ENCODE data around the gene SERPING1.
"Not testable (repeated sequence)": the region's sequence is repeated elsewhere in the genome, so short reads cannot be mapped to it uniquely, and the experiment has no call there.

The SERPING1 gene

DNA sequence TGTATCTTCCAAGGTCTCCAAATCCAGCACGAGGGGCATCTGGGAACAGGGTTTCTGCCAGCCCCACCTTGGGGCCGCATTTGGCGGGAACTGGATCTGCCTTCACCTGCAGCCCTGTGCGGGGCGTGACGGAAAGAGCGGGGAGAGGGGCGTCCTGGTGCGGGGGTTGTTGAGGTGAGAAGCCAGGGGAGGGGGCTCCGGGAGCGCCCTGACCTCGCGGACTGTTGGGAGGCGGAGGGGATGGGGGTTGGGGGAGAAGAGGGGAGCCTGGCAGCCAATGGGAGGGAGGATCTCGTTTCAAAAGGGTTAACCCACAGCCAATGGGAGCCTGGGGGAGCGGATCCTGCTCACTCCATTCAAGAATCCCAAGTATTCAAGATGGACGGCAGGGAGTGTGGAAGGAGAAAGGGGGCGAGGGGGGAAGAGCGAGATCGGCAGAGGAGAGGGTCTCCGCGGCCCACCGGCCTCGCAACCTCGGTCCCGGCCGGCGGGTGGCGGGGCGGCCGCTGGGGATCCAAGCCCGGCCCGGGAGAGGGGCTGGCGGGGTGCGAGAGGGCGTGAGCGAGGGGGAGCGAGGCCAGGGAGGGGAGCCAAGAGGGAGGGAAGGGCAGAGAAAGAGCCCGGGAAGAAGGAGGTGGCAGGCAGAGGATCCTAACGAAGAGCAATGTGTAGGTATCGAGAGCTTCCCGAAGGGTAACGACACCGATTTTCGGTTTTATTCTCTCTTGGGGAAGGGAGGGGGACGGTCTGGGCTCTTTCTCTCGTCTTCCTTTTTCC is 40.7 kb downstream of the SERPING1 start:
- DNase-seq = peak; percentile 90

DNA sequence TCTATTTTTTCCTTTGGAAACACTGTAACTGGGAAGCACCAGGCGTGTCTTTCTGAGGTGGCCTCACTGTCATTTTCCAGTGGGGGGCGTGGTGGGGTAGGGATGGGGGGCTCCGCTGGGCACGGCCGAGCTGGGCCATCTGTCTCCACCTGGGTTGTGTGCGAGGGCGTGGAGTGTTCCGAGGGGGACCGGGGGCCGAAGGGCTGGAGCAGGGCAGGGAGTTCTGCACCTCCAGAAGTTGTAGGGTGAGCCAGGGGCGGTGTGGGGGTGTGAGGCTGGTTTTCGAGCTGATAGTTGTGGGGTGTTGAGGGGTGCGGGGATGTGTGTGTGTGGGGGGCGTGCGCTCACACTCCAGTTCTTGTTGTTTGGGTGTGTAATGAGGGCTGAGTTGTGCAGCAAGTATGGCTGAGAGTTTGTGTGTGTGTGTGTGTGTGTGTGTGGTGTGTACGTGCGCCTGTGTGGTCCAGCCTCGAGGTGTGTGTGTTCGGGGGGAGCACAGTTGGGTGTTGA is 41.4 kb downstream of the SERPING1 start:
- DNase-seq = no peak

DNA sequence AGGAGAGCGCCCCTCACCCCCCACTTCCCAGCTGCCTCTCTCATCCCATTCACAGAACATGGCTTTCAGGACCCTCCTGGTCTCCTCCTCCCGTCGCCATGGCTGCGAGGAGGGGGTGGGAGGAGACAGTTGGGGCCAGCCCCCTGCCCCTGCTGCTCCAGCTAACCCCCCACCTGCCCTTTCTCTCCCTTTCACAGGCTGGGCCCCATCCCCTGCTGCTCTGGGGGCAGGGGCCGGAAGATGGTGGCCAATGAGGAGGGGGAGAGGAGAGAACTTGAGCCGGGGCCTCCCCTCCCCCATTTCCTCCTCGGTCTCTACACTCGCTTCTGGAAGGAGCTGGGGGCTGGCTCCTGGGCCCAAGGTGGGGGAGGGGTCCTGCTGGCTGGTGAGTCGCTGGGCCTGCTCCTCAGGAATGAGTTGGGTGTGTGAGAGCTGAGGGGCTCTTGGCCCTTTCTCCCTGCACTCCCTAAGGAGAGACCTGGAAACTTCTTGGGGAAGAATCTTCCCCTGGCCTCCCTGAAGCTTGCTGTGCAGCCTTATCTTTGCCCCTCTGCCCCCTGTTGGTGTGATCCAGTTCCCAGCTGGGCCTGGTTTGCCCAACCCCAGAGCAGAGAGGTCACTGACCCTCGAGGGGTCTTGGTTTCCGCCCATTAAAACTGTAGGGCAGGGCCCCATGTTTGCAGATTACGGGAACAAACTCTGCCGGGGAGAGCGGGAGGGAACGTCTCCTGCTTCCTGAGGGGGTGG is 42.0 kb downstream of the SERPING1 start:
- DNase-seq = peak; percentile 85

DNA sequence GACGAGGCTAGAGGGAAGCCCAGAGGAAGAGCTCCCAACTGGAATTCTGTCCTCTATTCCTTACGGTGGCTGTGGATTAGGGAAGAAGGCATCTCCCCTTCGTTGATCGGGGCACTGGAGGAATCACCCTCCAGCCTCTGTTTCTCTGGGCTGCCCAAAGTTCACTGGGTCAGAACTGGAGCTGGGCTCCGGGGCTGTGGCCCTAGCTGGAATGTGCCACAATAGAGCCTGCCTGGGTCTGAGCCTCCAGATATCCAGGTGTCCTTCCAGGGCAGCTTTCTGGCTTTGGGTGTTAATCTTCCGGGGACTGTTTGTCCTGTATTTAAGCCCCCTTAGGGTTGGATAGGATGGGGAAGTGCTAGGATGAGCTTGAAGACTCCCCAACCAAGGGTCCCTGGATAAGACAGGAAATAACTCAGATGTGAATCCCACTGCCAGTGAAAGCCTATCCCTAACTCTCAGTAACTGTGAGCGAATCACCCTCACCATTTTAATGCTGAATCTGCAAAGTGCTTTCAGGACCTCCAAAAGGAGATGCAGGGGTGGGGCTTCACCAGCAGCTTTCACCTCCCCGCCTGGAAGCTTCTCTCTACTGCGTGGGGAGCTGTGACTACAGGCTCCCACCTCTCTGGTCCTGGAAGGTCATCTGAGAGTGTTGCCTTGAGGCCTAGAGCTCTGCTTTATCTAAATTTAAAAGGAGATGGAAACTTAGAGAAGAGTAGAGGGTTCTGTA is 42.7 kb downstream of the SERPING1 start:
- no peak for DNase-seq

DNA sequence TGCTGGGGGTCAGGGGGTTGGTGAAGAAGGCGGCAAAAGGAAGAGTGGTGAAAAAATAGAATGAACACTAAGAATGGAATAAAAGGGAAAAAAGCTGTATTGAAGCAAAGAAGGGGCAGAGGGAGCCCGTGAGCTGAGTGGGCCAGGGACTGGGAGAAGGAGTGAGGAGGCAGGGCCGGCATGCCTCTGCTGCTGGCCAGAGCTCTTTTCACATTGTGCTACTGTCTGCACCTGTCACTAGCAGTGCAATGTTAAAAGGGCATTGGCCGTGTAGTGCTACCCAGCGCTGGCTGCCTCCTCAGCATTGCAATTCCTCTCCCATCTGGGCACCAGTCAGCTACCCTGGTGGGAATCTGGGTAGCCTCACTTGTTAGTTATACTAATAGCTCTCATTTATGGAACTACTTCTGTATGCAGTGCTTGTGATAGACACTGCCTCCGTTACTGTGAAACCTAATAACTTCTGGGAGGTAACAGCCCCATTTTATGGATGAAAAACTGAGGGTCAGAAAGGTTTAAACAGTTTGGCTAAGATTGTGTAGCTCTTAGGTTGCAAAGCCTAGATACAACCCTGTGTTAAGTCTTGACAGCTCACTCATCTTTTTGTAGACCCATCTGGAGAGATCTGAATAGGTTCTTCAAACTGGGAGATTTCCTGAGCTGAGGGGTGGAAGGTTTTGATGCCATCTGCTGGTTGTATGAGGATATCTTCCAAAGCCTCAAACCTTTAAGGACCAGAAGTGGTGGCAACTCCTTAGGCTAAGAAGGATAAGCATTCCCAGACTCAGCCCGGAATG is 43.7 kb downstream of the SERPING1 start:
- peak; percentile 64 for DNase-seq

DNA sequence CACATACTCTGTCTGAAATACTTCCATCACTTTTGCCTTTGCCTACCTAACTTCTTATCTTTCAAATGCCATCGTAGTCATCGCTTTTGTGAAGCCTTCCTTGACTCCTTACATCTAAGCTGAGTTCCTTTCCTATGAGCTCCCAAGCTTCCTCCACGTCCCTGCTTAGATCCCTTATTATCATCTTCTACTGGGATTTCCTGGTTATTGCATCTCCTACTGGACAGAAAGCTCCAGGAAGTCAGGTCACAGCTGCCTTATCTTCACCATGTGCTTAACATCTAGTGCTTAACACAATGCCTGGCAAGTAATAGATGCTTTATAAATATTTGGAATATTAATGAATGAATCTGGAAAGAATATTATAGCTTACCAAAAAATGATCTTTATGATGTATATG is 46.3 kb downstream of the SERPING1 start:
- no peak for DNase-seq

DNA sequence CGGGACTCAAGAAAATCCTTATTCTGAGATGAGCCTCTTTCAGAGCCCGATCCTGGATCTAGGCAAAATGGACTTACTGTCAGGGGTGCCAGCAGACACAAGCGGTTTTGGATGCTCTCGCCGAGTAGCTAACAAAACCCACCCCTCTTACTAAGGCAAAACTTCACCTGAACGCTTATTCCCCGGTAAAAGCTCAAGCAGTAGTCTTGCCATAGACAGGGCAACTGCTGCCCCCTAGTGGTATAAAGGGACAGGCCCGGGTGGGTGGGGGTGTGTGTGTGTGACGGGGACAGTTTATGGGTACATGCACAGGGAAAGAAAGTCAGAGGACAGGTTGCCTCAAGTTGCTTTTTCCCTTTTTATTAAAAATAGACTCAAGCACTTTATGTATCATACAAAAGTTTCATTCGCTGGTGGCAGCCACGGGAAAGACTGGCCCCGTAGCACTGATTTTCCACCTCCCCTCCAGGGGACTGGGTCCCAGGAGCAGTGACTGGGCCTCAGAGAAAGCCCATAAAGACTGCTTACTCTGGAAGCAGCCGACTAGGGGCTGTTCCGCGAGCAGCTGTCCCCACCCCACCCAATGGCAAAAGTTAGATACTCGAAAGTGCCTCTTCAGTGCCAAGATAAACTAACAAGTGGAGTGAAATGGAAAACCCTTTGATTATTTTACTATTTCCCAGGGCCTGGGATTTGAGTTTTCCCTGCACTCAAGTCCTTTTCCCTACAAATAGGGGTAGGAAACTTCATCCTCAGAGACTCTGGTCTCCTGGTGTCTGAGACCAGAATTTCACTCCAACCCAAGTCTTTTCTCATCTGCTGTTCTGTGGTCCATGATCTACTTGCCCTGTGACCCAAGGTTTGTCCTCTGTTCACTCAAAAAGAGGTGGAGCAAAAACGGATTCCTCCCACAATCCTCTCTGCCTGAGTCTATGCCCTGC is 47.5 kb downstream of the SERPING1 start:
- peak; percentile 72 for DNase-seq

DNA sequence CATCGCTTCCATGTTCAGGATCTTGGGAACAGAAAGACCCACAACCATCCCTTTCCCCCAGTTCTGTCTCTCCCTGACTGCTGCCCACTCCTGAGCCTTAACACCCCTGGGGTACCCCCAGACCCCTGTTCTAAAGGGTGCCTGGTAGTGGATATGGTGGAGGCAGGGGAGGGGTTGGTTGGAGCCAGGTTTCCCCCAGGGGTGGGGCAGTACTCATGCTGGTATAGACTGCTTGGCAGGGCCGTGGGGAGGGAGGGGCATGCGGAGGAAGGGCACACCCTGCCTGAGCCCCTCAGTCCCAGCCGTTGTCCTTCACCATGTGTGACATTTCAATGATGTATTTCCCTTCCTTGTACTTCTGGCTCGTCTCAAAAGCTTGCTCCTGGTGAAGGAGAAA is 48.2 kb downstream of the SERPING1 start:
- no peak for DNase-seq

DNA sequence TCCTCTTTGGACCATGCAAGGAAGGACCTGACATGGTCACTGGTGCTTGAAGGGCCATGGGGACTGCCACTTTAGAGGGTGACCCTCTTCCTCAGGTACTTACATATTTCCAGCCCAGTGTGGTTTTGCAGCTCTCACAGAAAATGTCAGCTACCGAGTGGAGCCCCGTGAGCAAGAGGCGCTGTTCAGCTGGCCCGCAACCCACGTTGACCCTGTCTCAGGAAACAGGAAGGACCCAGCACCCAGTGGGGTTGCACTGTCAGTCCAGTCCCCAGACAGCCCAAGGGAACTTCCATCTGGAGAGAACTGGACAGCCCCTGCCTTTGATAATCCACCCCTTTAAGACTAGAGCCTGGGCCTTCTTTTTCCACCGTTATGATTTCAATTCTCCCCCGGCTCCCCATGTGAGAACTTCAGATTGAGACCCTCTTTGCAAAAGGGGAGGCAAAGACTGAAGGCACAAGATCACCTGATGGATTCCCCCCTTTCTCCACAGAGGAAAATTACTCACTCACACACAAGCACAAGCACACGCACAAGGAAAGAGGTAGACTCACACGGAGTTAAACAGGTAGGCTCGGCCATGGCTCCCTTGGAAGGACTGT is 48.8 kb downstream of the SERPING1 start:
- DNase-seq = no peak

DNA sequence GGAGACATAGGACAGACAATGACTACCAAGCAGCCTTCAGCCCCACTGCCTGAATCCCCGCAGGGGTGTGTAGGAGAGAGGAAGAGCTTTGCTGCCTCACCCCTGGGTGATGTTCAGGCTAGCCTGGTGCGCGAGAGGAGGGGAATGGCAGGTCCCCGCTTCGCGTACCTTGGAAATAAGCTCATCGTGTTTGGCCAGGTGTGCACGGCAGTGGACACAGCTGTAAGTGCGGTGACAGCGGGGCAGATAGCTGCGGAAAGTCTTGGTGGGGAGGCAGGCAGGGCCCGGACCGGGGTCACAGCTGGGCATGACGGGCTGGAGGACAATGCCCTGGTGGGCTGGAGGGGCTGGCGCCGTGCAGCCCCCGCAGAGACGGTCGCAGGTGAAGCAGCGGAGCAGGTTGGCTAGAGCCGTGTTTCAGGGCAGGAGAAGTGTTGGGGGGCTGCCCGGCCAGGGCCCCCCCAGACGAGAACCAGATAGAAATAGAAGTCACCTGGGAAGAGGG is 49.4 kb downstream of the SERPING1 start:
- DNase-seq = no peak

DNA sequence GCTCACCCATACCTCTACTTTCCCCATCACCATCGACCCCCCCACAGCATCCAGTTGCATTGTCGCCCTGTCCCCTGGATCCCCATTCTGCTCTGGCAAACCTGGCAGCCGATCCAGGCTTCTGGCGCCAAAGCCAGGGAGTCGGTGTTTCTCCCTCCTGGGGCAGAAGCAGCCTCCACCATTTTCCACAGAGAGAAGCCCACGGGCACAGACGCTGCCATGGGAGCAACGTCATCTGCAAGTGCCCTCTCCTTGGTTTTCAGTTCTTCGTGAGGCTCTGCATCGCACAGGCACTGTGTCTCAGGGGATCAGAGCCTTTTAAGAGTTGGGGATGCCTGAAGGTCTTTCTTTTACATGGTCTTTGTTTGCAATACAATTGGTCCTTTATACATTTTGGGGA is 49.9 kb downstream of the SERPING1 start:
- no peak for DNase-seq

DNA sequence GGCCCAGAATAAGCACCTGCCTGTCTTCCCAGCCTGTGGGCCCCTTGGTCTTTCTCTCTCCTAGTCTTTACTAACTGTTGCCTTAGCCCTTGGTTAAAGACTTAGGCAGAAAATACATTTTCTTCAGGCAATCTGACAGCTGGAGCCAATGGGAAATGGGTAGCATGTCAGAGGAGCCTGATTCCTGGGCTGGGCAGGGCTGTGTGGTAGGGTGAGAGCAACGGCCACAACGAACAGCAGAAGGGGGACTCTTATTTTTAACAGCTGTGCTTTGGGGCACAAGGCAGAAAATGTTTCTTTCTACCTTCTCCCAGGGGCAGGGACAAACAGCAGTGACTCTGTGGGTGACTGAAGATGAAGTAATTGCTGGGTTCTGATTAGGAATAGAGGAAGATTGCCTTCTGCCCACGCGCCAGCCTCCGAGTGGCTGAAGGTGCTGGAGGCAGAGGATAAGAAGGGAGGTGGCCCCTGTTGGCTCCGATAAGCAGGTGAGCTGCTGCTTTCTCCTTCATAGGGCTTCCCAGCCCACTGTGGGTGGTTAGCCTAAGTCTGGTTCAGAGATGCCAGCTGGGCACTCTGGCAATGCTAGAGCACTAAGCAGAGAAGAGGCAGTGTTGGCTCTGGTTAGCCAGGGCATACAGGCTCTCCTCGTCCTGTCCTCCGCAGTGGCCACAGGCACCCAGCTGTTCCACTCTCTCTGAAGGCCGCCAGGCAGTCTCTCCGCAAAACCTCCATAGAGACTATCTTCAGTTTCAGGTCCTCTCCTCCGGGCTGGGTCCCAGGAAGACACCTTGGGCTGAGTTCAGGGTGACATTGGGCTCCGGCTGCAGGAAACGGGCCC is 50.7 kb downstream of the SERPING1 start:
- DNase-seq = no peak

DNA sequence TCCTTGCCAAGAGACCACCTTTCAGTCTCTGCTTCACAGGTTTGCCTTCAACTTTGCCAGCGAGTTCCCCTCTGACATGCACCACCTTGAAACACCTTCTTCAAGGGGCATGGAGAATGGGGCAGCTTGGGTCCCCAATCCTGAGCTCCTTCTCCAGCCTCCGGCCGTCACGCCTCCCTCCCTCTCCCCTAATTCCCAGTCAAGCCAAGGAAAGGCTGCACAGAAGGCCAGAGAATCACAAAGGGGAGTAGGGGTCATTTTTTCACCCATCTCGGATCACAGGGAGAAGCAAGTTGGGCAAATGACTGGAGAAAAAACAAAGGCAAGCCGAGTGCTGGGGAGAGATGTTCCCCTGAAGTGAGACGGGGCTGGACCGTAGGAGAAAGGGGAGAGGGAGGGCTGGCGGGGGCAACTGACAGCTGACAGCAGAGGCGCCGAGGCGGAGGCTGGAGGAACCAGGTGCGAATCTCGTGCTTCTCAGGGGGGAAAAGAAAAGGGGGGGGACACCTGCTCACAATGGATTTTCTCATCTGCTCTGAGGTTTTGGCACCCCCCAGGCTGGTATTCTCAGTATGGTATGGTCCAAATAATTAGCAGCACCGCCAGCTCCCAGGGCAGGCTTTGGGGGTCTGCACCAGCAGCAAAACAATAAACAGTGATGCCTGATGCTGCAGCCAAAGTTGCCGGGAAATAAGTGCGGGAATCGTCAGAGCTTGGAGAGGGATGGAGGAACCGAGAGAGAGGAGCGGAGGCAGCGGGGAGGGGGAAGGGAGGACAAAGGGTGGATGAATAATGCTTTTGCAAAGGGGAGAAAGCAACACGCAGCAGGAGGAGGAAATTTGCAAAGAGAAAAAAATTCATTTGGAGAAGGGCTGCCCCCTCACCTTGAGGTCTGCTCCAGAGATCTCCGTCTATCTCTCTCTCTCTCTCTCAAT is 51.6 kb downstream of the SERPING1 start:
- DNase-seq = no peak

DNA sequence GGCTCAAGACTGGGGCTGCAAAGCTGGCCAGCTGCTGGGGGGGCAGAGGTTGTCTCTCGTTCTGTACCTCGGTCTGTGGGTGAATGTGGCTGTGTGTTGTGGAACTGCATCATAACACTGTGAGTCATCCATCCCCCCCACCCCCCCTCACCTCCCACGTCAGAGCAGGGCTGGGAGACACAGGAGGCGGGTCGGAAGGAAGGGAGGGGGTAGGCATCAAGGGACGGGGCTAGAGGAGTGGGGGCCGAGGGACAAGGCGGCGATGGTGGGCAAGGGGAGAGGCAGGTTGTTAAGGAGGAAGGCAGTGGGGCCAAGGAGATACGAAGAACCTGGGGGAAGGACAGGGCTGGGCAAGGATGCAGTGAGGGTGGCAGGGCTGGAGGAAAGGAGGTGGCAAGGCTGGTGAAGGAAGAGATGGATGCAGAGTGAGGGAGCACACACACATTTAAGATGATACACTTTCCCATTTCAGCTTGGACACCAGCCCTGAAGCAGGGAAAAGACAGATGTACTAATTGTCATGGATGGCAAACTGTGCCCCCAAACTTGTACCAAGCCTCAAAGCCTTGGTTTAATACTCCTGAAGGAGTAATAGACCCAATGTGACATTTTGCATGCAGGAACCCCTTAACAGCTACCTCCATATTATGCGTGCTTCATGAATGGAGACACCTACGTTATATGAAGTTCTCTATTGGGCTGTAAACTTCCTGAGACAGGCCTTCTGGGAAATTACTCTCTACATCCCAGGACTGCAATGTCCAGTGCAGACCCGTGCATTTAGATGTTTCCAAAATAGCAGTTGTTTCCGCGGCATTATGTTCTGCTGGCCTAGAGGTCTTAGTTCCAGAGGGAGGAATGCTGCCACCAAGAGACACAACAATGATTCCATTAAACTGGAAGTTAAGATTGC is 52.6 kb downstream of the SERPING1 start, which contains the start of gene YPEL4:
Gene YPEL4 (minus strand): TSS at position 87 of the 913 bp plus-strand sequence. CDS start 2,805 bp downstream, outside the sequence.
- DNase-seq = peak; percentile 82

DNA sequence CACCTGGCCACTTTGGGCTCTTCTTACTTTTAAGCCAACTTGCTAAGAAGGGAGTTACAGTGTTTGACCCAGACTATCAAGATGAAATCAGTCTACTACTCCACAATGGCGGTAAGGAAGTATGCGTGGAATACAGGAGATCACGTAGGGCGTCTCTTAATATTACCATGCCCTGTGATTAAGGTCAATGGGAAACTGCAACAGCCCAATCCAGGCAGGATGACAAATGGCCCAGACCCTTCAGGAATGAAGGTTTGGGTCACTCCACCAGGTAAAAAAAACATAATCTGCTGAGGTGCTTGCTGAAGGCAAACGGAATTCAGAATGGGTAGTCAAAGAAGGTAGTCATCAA is 53.2 kb downstream of the SERPING1 start:
- DNase-seq = no peak

DNA sequence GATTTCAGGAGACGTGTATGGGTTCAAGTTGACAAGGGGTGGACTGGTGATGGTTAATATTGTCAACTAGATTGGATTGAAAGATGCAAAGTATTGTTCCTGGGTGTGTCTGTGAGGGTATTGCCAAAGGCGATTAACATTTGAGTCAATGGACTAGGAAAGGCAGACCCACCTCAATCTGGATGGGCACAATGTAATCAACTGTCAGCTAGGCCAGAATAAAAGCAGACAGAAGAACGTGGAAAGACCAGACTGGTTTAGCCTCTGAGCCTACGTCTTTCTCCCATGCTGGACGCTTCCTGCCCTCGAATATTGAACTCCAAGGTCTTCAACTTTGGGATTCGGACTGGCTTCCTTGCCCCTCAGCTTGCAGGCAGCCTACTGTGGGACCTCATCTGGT is 53.9 kb downstream of the SERPING1 start:
- no peak for DNase-seq

DNA sequence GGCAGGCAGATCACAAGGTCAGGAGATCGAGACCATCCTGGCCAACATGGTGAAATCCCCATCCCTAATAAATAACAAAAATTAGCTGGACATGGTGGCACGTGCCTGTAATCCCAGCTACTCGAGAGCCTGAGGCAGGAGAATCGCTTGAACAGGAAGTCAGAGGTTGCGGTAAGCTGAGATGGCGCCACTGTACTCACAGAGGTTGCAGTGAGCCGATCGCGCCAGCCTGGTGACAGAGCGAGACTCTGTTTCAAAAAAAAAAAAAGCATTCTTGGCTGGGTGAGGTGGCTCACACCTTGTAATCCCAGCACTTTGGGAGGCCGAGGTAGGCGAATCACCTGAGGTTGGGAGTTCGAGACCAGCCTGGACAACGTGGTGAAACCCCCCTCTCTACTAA is 54.7 kb downstream of the SERPING1 start:
- not testable (repeated sequence) for DNase-seq

Data from fibroblast of skin of scalp (primary cell).